CD4-positive, alpha-beta T cell treated with Interleukin-6 at 100 ng/mL for 8 hours (primary cell): ENCODE measurements around the gene PPP1R13L.
"Not testable (repeated sequence)": the region's sequence is repeated elsewhere in the genome, so short reads cannot be mapped to it uniquely, and the experiment has no call there.

Experiments
- DNase-seq: peaks from one replicate; pipeline ENCODE4 v3.0.0-alpha.2; 2020; ENCODE audit warnings: mixed read lengths, low spot score

Gene PPP1R13L

DNA sequence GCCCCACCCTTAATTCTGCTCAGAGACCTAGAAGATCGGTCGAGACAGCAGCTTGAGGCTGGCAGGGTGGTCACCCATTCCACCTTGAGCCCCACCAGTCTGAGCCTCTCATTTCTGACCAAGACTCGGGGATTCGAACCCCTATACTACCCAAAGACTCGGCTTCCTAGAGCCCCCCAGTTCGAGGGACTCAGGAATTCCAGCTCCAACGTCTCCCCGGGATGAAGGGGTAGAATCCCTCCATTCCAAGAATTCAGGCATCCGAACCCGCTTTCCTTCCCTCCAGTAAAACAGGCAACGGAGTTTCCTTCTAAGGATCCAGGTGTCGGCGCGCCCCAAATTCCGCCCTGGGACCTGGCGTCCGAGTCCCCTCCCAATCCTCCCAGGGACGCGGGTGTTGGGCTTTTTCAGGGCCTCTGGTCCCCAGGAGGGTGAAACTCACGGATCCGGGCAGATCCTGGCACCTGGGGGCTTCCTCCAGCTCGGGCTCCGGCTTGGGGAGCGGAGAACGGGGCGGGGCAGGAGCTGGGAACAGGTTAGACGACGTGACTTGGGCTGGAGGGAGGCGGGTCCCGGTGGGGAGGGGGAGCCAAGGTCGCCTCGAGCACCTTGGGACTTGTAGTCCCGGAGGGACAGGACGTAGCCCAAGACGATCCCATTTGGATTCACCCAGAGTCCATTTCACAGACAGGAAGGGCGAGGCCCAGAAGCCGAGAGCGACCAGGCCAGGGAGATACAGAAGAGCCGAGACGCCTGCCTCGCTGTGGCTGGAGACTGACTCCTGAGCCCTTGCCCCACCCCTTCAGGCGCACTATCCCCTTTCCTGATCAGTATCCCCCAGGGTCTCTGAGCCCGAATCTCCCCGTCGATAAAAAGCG lies at the start of gene PPP1R13L:
Gene PPP1R13L, minus strand, starts transcription at position 513 of the 878 bp plus-strand sequence. CDS start 6,751 bp downstream, outside the sequence.
- peak; percentile 47 for DNase-seq

DNA sequence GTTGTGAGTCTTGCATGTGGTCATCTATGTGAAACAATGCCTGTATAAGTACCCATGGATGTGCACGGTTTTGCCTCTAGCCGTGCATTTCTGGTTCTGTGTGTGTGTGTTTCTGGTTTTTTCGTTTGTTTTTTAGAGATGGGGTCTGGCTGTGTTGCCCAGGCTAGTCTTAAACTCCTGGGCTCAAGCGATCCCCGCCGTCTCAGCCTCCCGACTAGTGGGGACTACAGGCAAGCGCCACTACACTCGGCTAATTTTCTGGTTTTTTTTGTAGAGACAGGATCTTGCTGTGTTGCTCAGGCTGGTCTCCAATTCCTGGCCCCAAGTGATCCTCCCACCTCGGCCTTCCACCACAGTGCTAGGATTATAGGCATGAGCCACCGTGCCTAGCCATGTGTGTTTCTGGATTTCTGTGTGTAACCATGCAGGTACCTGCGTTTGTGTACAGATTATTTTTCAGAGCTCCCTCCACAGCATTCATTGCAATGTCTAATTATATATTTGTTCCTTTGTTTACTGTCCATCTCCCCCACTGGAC lies 47.0 kb upstream of the PPP1R13L start:
- DNase-seq, result no peak

- peak; percentile 64 for DNase-seq
Observed at GRCh38 chr19:45451131-45451849, 46.4 kb upstream of the PPP1R13L start.

- peak; percentile 55 for DNase-seq
Observed at GRCh38 chr19:45450012-45450333, 45.1 kb upstream of the PPP1R13L start.

- no peak for DNase-seq
Observed at GRCh38 chr19:45448887-45449299, 44.0 kb upstream of the PPP1R13L start.

GRCh38 chr19:45448425-45448756 lies 43.5 kb upstream of the PPP1R13L start:
- no peak for DNase-seq

DNA sequence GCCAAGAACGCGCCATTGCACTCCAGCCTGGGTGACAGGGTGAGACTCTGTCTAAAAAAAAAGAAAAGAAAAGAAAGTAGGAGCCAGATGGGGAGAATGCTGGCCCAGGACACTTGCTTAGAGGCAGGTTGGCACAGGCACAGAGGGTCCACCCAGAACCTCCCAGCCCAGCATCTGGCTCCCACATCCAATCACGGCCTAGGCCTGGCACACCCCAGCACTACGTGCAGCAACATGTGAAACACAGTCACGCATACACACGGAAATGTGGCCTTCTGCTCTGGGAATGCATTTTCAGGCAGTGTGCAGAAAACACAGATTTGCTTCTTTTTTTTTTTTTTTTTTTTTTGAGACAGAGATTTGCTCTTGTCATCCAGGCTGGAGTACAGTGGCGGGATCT lies 42.1 kb upstream of the PPP1R13L start:
- DNase-seq, result no peak

DNA sequence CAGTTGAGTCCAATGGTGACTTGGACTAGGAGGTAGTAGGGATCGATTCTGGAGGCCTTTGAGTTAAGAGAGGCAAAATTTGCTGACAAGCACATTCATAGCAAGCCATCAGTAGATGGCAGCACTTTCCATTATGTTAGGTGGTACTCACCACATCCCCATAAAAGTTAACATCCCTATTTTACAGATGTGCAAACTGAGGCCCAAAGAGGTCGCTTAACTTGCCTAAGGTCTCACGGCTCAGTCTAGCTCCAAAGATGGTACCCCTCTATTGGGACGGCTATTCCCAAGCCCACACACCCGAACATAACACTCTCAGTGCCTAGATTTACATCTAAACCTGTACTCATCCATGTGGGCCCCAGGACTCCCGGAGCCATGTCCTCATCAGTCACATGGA lies 41.4 kb upstream of the PPP1R13L start:
- DNase-seq, result peak; percentile 34

DNA sequence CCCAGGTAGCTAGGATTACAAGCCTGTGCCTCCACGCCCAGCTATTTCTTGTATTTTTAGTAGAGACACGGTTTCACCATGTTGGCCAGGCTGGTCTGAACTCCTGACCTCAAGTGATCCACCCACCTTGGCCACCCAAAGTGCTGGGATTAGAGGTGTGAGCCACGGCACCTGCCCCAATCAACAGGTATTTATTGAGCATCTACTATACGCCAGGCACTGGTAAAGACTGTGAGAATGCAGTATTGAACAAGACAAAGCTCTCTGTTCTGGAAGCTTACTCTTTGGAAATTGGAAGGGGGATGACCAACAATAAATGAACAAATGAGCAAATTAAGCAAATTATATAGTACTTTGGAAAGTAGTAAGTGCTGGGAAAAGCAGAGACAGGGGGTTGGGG lies 40.3 kb upstream of the PPP1R13L start:
- no peak for DNase-seq

GRCh38 chr19:45444318-45445041 lies 39.6 kb upstream of the PPP1R13L start:
- DNase-seq, result peak; percentile 73

DNA sequence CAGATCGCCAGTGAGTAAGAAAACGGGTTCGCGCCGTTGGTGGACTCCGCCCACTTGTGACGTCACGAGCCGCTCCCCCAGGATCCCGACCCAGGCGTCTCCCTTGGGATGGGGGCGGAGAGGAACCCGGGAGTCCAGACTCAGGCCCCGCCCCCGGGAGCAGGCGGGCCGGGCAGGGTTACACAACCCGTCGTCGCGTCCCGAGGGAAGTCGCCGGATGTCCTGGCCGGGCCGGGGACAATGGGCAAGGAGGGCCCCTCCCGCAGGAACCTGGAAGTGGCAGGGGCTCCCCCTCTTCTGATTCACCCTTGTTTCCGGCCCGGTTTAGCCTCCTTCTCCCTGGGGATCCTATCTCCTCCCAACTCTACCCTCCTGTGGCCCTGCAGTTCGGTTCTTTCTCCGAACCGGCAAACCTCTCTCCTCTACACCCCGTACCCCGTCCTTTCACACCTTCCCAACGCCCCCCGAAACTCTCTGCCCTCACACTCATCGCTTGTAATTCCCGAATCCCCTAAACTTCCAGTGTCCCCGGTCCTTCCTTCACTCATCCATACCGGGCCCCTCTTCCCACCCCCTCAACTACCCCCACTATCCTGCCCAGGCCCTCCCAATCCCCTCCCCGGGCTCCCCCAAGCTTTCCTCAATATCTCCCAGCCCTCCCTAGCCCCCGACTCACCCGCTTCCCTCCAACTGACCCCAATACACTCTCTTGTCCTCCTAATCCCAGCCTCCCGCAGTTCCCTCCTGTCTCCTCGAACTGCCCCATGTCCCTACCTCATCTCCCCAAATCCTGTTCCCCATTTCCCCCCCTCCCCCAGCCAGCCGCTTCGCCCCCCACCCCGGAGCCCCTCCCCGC lies 38.8 kb upstream of the PPP1R13L start:
- peak; percentile 31 for DNase-seq

DNA sequence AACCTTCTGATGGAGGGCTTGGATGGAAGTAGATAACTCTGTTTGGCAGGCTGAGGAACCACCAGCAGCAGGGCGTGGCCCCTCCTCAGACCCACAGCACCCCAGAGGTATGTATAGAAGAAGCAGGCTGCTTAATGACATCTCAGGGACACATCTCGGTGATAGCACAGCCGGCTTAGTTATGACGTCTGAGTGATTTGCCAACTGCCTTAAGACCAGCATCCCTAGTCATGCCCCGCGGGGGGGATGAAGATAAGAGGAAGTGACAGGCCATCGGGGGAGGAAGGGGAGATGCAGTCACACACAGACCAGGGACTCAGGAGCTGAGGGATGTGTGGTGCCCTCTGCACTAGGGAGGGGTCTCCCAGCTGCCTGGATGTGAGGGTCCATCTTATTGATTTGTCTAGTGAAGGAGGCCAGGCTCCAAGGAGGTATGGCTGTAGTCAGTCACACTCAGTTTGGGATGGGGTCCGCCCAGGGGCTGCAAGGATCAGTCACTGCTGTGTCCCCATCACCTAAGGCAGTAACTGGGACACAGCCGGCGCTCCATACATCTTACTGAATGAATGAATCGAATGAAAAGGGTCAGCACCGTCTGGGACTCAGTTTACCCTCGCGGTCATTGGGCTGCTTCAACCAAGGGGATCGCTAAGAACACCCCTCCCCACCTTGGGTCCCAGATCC lies 38.1 kb upstream of the PPP1R13L start:
- peak; percentile 38 for DNase-seq

DNA sequence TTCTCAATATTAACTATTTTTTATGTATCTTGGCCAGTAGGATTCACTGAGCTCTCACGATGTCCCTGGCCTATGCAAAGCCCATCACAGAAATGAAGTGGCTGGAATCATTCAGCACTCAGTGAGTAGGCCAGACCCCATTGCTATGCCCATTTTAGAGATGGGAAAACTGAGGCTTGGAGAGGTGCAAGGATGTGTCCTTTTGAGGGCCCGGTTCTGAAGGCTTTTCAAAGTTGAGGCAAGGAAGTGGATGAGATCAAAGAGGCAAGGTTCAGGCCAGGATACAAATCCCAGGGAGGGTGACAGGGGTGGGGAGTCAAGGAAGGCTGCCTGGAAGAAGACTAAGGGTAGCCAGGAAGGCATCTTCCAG lies 37.5 kb upstream of the PPP1R13L start:
- no peak for DNase-seq

DNA sequence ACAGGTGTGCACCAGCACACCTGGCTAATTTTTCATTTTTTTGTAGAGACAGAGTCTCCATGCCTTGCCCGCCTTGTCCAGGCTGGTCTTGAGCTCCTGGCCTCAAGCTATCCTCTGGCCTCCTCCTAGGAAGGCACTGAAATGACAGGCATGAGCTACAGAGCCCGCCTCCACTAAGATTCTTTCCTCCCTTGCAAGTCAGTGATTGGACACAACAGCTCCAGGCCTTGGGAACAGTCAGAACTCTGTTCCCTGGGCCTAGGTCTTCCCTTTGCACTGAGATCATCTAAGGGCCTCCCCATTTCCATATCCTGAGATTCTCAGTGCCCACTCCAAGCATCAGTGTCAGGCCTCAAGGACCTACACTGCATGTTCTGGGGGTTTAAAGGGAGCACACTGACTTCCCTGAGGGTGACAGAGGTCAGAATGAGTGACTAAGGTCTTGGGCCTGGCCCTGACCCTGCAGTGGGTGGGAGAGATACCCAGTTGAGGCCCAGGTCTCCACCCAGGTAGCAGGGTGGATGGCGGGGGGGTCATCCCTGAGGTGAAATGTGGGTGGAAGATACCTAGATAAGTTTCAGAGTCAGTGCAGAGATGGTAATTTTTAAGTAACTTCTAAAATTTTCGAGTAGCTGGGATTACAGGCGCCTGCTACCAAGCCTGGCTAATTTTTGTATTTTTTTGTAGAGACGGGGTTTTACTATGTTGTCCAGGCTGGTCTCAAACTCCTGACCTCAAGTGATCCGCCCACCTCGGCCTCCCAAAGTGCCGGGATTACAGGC lies 36.2 kb upstream of the PPP1R13L start:
- DNase-seq, result no peak

DNA sequence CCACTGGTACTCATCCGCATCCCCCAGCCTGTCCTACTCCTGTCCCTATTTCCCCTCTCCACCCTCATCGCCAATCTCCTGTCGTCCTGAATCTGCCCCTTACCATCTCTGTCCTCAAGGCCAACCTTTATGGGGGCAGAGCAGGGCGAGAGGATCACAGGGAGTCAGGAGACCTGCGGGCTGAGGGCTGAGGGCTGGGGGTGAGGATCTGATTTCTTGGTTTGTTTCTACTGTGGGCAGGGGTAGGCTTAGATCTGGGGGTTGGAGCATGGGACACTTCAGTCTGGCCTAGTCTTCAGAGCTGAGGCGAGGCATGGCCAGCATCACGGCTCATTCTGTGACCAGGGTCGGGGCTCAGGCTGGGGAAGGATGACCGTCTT lies 35.4 kb upstream of the PPP1R13L start:
- no peak for DNase-seq

DNA sequence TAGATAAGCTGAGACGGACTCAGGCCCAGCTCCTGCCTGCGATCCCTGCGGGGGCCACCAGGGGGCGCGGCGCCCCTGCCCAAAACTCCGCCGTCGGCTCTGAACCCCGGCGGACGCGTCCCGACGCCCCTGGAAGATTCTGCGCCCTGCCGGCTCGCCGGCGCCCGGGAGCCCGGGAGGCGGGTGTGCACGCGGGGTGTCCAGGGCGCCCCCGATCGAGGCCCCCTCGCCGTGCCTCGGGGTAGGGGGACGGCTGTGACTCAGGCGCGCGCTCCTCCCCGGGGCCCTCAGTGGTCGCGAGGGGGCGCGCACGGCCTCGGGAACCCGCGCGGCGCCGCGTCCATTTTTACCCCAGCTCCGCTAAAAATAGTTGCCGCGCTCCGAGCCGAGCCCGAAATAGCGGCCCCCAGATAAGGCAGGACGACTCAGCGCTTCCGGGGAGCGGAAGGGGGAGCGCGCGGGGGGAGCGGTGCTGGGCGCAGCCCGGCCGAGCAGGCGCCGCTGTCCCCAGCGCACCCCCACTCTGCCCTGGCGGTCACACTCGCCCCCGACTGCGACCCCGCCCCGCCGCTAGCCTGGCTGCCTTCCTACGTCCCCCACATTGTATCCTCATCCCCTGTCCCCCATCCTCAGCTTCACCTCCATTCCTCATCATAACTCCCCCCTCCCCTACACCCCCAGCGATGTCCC lies 34.8 kb upstream of the PPP1R13L start:
- peak; percentile 77 for DNase-seq

- DNase-seq, result no peak
Observed at GRCh38 chr19:45439190-45439568, 34.3 kb upstream of the PPP1R13L start.

- DNase-seq, result no peak
Observed at GRCh38 chr19:45437328-45437727, 32.5 kb upstream of the PPP1R13L start.

- not testable (repeated sequence) for DNase-seq
Observed at GRCh38 chr19:45432543-45432942, 27.7 kb upstream of the PPP1R13L start.

GRCh38 chr19:45431008-45431407 lies 26.1 kb upstream of the PPP1R13L start:
- not testable (repeated sequence) for DNase-seq
